NCI-H526 (cell line): ENCODE results near the gene ZFR.
"Not testable (repeated sequence)": the region's sequence is repeated elsewhere in the genome, so short reads cannot be mapped to it uniquely, and the experiment has no call there.

Source experiments
- DNase-seq, 2 experiments: peaks; one replicate each; lab custom pipeline; 2025; lab: John Stamatoyannopoulos, UW

Gene ZFR

GRCh38 chr5:32452316-32452715, 7.8 kb upstream of the ZFR start:
- not testable (repeated sequence) for DNase-seq

DNA sequence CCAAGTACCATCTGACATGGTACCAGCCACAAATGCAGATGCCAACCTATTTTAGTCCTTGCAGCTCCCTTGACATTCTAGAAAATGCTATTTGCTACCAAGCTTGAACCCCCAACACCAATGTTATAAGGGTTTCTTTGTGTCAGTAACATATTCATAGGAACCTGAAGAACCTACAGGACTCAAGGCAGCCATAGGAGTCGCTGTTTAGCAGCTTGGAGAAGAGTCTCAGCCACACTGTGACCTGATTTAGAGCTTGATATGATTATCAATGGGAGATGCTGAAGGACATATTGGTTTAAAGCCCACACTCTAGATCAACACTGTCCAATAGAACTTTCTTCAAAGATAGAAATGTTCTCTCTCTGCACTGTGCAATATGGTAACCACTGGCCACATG, 6.4 kb upstream of the ZFR start:
- peak in 1 of 2 experiments; percentile 40 for DNase-seq

DNA sequence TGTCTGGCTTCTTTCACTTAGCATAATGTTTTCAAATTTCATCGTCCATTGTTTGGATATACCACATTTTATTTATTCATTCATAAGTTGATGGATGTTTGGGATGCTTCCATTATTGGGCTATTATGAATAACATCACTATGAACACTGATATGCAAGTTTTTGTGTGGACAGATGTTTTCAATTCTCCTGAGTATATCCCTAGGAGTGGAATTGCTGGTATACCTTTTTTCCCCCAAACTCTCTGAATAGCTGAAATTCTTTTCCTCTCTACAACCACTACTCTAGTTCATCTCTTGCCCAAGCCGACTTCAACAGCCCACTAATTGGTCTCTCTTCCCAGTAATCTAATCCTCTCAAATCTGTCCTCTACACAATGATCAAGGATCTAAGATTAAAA, 4.7 kb upstream of the ZFR start:
- DNase-seq: no peak

- DNase-seq: peak; percentile 56 to 61
These were observed 2.1 kb upstream of the ZFR start for GRCh38 chr5:32446630-32447029.

DNA sequence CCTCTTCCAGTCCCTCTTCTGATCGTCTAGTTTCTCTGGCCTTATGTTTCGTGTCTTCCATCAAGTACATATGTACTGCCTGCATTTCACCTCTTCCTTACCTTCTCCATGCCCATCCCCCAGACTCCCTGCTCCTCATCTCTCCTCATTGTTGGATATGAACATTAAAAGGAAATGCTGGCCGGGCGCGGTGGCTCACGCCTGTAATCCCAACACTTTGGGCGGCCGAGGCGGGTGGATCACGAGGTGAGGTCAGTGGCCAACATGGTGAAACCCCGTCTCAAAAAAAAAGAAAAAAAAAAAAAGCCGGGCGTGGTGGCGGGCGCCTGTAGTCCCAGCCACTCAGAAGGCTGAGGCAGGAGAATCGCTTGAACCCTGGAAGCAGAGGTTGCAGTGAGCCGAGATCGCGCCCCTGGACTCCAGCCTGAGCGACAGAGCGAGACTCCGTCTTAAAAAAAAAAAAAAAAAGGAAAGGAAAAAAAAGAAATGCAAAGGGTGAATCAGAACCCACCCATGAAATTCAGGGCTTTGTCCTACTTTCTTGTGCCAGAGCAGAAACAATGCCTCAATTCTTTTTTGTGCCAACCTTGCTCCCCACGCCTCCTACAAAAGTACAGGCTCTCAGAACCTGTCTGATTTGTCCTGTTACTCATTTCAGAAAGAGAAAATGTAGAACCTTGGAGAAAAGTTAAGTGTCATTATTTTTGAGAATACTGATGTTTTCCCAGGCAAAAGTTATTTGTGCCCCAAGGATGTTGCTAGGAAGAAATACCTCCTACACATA, 1.5 kb upstream of the ZFR start:
- DNase-seq: peak in 1 of 2 experiments; percentile 35

GRCh38 chr5:32445287-32445758, 783 bp upstream of the ZFR start:
- DNase-seq: peak in 1 of 2 experiments; percentile 34

- DNase-seq: peak; percentile 51 to 79
These were observed 754 bp downstream of the ZFR start for GRCh38 chr5:32443541-32444430.

GRCh38 chr5:32443145-32443540, 1.4 kb downstream of the ZFR start:
- no peak for DNase-seq

GRCh38 chr5:32439086-32439642, 5.4 kb downstream of the ZFR start:
- DNase-seq: no peak

DNA sequence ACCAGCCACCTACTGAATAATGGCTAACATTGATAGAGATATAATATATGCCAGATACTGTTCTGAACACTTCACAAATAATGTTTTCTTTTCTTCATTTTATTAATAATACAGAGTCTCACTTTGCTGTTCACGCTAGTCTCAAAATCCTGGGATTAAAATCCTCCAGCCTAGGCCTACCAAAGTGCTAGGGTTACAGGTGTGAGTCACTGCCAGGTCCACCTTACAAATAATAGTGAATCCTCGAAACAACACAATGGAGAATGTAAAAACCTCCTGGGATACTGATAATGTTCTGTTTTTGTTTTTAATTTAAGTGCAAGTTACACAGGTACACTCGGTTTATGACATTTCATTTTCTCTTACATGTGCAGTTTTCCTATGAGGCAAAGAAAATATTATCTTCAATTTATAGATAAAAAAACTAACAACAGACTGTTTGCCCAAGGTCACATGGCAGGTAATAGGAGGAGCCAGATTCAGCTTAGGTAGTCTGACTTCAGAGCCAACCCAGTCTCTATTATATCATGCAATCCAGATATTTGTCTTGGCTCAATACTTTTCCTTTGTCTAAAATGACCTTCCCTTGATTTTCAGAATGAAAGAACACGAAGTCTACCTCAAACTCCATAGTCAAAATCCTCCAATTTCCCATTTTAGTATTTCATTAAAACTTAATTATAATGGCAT, 7.8 kb downstream of the ZFR start:
- DNase-seq: no peak

GRCh38 chr5:32435383-32435782, 9.2 kb downstream of the ZFR start:
- DNase-seq: no peak

GRCh38 chr5:32434221-32434620, 10.3 kb downstream of the ZFR start:
- DNase-seq: no peak

DNA sequence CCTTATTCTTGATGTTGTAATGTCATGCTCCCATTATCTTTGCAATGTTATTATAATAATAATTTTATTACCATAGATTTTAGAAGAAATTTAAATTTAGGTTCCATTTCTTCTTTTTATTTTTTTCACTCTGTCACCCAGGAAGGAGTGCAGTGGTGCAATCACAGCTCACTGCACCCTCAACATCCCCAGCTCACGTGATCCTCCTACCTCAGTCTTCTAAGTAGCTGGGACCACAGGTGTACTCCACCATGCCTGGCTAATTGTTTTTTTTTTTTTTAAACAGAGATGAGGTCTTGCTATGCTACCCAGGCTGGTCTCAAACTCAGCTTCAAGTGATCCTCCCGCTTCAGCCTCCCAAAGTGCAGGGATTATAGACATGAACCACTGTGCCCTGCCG, 11.9 kb downstream of the ZFR start:
- no peak for DNase-seq

- not testable (repeated sequence) for DNase-seq
These were observed 13.7 kb downstream of the ZFR start for GRCh38 chr5:32430825-32431224.

DNA sequence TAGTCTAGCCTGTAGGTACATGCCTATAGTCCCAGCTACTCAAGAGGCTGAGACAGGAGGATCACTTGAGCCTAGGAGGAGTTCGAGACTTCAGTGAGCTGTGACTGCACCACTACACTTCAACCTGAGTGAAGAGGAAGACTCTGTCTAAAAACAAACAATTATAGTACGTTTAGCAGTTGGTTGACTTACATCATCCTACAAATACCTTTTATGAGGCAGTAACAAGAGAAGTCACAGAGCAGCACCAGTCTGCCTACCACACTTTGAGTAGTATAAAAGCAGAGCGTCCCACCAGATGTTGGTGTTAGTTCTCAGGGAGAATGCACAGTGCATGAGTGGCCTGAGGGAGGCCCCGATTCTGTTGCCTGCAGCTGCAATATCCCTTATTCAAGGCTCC, 16.1 kb downstream of the ZFR start:
- no peak for DNase-seq

DNA sequence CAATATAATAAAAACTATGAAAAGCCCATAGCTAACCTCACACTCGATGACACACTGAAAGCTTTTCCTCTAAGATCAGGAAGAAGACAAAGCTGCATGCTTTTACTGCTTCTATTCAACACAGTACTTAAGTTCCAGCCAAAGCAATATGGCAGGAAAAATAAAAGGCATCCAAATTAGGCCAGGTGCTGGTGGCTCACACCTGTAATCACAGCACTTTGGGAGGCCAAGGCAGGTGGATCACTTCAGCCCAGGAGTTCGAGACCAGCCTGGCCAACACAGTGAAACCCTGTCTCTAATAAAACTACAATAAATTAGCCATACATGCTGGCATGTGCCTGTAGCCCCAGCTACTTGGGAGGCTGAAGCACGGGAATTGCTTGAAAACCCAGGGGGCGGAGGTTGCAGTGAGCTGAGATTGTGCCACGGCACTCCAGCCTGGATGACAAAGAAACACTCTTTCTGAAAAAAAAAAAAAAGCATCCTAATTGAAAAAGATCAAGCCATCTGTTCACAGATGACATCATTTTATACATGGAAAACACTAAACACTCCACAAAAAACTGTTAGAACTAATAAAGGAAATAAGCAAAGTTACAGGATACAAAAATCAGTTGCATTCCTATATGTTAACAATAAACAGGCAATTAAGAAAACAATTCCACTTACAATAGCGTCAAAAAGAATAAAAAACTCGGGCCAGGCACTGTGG, 17.9 kb downstream of the ZFR start:
- DNase-seq: no peak

DNA sequence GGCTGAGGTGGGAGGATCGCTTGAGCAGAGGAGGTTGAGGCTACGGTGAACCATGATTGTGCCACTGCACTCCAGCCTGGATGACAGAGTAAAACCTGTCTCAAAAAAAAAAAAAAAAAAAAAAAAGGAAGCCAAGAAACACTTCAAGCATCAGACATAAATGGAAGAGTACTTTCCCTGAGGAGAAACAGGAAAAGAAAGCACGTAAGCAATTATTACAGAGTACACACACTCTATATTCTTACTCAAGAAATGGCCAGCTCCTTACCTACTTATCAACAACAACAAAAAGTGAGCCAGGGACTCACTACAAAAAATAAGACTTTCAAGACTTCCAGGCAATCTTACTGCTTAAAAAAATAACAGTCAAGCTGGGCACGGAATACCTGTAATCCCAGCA, 21.8 kb downstream of the ZFR start:
- DNase-seq: no peak

DNA sequence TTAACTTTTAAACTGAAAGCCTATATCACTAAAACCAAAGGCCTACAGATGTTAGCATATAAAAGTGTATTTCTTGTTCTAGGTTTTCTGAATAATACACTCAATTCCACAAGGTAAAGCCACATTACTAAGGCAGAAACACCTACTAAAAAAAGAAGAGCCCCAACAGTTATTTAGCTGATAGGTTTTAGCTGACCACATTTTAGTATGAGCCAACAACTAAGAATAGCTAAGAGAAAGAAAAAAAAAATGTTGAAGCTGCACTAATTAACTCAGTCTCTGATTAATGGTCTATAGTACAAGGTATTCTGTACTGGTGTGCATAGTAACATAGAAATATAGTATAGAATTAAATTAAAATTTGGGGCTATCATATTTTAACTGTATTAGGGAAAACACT, 23.5 kb downstream of the ZFR start:
- no peak for DNase-seq

GRCh38 chr5:32420506-32420905, 24.0 kb downstream of the ZFR start:
- no peak for DNase-seq

DNA sequence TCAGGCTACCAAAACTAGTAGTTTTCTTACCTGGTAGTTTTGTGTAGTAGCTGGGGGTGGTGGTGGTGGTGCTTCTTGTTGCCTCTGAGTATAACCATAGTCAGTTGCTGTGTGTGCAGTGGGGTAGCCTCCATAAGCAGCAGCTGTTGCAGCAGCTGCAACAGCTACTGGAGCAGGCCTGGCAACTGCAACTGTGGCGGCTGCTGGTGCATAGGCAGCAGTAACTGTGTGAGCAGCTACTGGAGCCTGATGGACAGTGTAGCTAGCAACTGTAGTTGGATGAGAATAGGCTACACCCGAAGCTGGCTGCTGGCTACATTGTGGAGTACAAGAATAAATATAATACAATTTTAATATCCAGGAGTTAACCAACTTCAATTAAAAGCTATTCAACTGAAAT, 24.7 kb downstream of the ZFR start:
- no peak for DNase-seq

GRCh38 chr5:32413466-32414263, 30.9 kb downstream of the ZFR start:
- DNase-seq: no peak
